ENCODE data around the gene LINGO1. TPM values are rescaled to one million over a fixed set of nuclear protein-coding genes. Genes with fewer than 3 reads are reported as not detected.

LINGO1 gene
- total RNA-seq, 1 donor from 2014 or later = not detected

GRCh38 chr15:77641999-77642398 lies 9.3 kb upstream of the LINGO1 start:
- Mint-ChIP-seq H3K27ac (no peak overlapping the region), H3K9me3 (no peaks in the 10 kb centered on the region), H3K4me3 (no peak overlapping the region), H3K36me3 (ENCODE audit: low read depth) (no peaks in the 10 kb centered on the region), H3K27me3 (peaks cover 22% of the 10 kb centered on the region), H3K4me1 (no peaks in the 10 kb centered on the region)
- ChIA-PET POLR2A (no interaction called here), CTCF (no interaction called here)
- TF ChIP-seq CTCF (IDR thresholded peaks at IDR 0.05) = no peak
- no peak for DNase-seq
- ATAC-seq (ENCODE audit: low read depth) = no peak
- intact Hi-C loops (cut with micrococcal nuclease) = no loop called here

DNA sequence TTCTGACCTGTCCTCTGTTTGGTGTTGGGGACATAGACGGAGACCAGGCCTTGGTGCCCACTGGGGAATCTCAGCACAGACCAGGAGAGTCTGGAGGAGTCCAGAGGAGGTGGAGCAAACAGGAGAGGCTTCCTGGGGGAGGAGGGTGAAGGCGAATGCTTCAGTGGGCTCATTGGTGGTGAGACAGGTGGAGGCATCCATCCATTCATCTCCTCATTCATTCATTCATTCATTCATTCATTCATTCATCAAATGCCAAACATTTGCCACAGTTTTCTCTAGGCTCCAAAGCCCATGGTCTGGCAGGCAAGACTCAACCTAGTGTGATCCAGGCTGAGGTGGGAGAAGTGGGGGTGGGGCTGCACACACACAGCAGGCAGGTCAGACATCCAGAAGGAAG lies 7.9 kb upstream of the LINGO1 start:
- no peaks in the 10 kb centered on the region for H3K9me3 Mint-ChIP-seq
- no peaks in the 10 kb centered on the region for H3K36me3 Mint-ChIP-seq (ENCODE audit: low read depth)
- peaks cover 31% of the 10 kb centered on the region for H3K27me3 Mint-ChIP-seq
- DNase-seq (no peak), ATAC-seq (ENCODE audit: low read depth) (no peak)
- H3K4me3 Mint-ChIP-seq = no peak overlapping the region
- H3K4me1 Mint-ChIP-seq = peaks cover under 1% of the 10 kb centered on the region
- ChIA-PET CTCF (no interaction called here), POLR2A (no interaction called here)
- intact Hi-C loops (cut with micrococcal nuclease) = no loop called here
- no peak overlapping the region for H3K27ac Mint-ChIP-seq
- TF ChIP-seq CTCF (IDR thresholded peaks at IDR 0.05) = no peak

DNA sequence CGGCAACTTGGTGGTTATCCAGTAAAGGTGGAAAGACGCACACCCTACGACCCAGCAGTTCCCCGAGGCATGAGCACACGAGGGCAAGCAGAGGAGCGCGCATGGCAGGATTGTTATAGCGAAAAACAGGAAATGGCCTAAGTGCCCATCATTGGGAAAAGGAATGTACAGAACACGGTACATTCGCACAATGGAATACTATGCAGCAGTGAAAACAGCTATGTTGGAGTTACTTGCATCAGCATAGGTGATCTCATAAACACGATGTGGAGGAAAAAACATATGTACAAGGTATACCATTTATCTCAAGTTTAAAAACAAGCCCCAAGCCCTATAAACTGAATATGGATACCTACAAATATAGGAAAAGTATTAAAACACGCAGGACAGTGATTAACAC lies 6.7 kb upstream of the LINGO1 start:
- Mint-ChIP-seq H3K9me3 (no peaks in the 10 kb centered on the region), H3K27me3 (peaks cover 35% of the 10 kb centered on the region), H3K27ac (no peak overlapping the region), H3K4me3 (no peak overlapping the region), H3K36me3 (ENCODE audit: low read depth) (no peaks in the 10 kb centered on the region), H3K4me1 (peaks cover 2% of the 10 kb centered on the region)
- DNase-seq (no peak), ATAC-seq (ENCODE audit: low read depth) (no peak)
- ChIA-PET POLR2A (no interaction called here), CTCF (no interaction called here)
- intact Hi-C loops (cut with micrococcal nuclease) = no loop called here
- TF ChIP-seq CTCF (IDR thresholded peaks at IDR 0.05) = no peak

DNA sequence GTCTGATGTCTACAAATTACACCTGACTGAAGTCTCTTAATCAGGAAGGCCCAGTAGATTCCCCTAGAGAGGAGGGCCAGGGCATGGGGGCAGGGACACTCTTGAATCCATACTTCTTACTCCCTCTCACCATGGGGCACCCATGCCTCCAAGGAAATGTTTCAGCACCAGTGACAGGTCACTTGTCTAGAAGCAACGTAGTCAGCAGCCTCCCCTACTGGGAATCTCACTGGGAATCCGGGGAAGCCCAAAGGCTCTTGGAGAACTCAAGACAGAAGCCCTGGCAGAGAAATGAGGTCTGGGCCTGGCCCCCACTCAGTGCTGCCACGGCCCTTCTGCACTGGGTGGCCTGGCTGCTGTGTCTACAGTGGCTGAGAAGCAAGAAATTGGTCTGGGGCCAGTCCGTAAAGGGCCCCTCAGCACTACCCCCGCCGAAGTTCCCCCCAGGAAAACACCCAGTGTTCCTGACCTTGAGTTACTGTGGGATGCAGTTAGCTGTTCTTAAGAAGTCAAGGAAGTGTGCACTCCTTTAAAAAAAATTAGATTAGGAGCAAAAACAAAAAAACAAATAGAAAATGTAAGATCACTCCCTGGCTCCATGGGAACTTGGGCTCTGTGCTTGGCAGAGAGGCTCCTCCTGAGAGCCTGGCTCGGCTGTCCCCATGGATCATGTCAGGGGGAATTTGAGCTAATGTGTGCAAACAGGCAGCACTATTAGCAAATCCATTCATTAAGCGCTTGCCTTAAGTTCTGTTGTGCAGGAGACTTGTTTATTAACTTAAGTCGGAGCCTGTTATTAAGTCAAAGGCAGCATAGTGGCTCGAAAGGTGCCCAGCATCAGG lies 5.4 kb upstream of the LINGO1 start:
- Mint-ChIP-seq H3K4me1 (peaks cover 12% of the 10 kb centered on the region), H3K27ac (no peak overlapping the region), H3K27me3 (peaks cover 41% of the 10 kb centered on the region), H3K36me3 (ENCODE audit: low read depth) (no peaks in the 10 kb centered on the region), H3K9me3 (no peaks in the 10 kb centered on the region), H3K4me3 (no peak overlapping the region)
- no peak for TF ChIP-seq CTCF (IDR thresholded peaks at IDR 0.05)
- ChIA-PET CTCF (no interaction called here), POLR2A (no interaction called here)
- ATAC-seq (ENCODE audit: low read depth) (no peak), DNase-seq (no peak)
- intact Hi-C loops (cut with micrococcal nuclease) = no loop called here

GRCh38 chr15:77636209-77636608 lies 3.5 kb upstream of the LINGO1 start:
- POLR2A ChIA-PET = no interaction called here
- H3K9me3 Mint-ChIP-seq = no peaks in the 10 kb centered on the region
- peaks cover 12% of the 10 kb centered on the region for H3K4me1 Mint-ChIP-seq
- H3K27ac Mint-ChIP-seq = no peak overlapping the region
- no peak overlapping the region for H3K4me3 Mint-ChIP-seq
- H3K27me3 Mint-ChIP-seq = peaks cover 42% of the 10 kb centered on the region
- ATAC-seq (ENCODE audit: low read depth) (no peak), DNase-seq (no peak)
- TF ChIP-seq CTCF (IDR thresholded peaks at IDR 0.05) = no peak
- H3K36me3 Mint-ChIP-seq (ENCODE audit: low read depth) = no peaks in the 10 kb centered on the region
- intact Hi-C loops (cut with micrococcal nuclease) = no loop called here
- CTCF ChIA-PET = no interaction called here
